HCEC 1CT (cell line): ENCODE results near the gene TDRKH.

ENCODE experiments used
- DNase-seq: peaks from one replicate; pipeline ENCODE4 v3.0.0-alpha.2; 2017

The TDRKH gene

GRCh38 chr1:151790071-151790939 is at the start of gene TDRKH:
TDRKH (minus strand) TSS chr1:151790500; CDS start chr1:151783022, 7,478 bp downstream.
- DNase-seq: peak; percentile 87

- no peak for DNase-seq
Observed at GRCh38 chr1:151839457-151840403, 49.4 kb upstream of the TDRKH start, which contains the start of gene C2CD4D. C2CD4D (minus strand) TSS chr1:151839820; CDS start chr1:151838989, 831 bp downstream.

- no peak for DNase-seq
Observed at GRCh38 chr1:151839082-151839412, 48.7 kb upstream of the TDRKH start.

- DNase-seq: no peak
Observed at GRCh38 chr1:151838222-151839081, 48.2 kb upstream of the TDRKH start.

- DNase-seq: no peak
Observed at GRCh38 chr1:151837884-151838221, 47.6 kb upstream of the TDRKH start.

- no peak for DNase-seq
Observed at GRCh38 chr1:151837197-151837596, 46.9 kb upstream of the TDRKH start.

- no peak for DNase-seq
Observed at GRCh38 chr1:151835596-151835995, 45.3 kb upstream of the TDRKH start.

- no peak for DNase-seq
Observed at GRCh38 chr1:151834239-151834638, 43.9 kb upstream of the TDRKH start.

GRCh38 chr1:151833172-151833900 is 43.0 kb upstream of the TDRKH start:
- no peak for DNase-seq

- peak; percentile 38 for DNase-seq
Observed at GRCh38 chr1:151832318-151832980, 42.1 kb upstream of the TDRKH start.

GRCh38 chr1:151831605-151832004 is 41.3 kb upstream of the TDRKH start, which contains the start of gene RORC:
RORC (minus strand) TSS chr1:151831802; CDS start chr1:151831764, 38 bp downstream.
- no peak for DNase-seq

- DNase-seq: no peak
Observed at GRCh38 chr1:151831256-151831591, 40.9 kb upstream of the TDRKH start.

GRCh38 chr1:151830055-151830454 is 39.8 kb upstream of the TDRKH start:
- DNase-seq: no peak

GRCh38 chr1:151829352-151830046 is 39.2 kb upstream of the TDRKH start:
- DNase-seq: no peak

- DNase-seq: no peak
Observed at GRCh38 chr1:151828921-151829320, 38.6 kb upstream of the TDRKH start.

- no peak for DNase-seq
Observed at GRCh38 chr1:151827853-151828252, 37.6 kb upstream of the TDRKH start.

GRCh38 chr1:151825751-151826660 is 35.7 kb upstream of the TDRKH start:
- DNase-seq: no peak

GRCh38 chr1:151825204-151825603 is 34.9 kb upstream of the TDRKH start:
- no peak for DNase-seq

- DNase-seq: no peak
Observed at GRCh38 chr1:151823175-151823574, 32.9 kb upstream of the TDRKH start.

GRCh38 chr1:151822404-151822803 is 32.1 kb upstream of the TDRKH start:
- DNase-seq: no peak
